PC-3 (cell line): ENCODE results near the gene NSDHL. TPM values are rescaled to one million over a fixed set of nuclear protein-coding genes. Genes with fewer than 3 reads are reported as not detected.

Experiments used
- ATAC-seq: fragments of 200-7000 bp; cut with Tn5 transposase; 2 replicates; pipeline ENCODE4 v1.9.1; 2020; ENCODE audit warnings: mild to moderate bottlenecking, moderate library complexity
- BruUV-seq: library from RNA; stranded (reverse); fragments of 400-500 nt; replicated peaks from 2 replicates; lab custom pipeline; 2021; lab: Mats Ljungman, UMichigan
- CTCF ChIA-PET: fragments of 300-600 bp; sonication (Branson Sonifier 250); formaldehyde crosslinking; loops from one replicate; lab custom pipeline; 2022; ENCODE audit warnings: antibody characterized with exemption; lab: Charles Lee
- POLR2A ChIA-PET: fragments of 300-600 bp; sonication (Branson Sonifier 250); formaldehyde crosslinking; loops from one replicate; lab custom pipeline; 2022; ENCODE audit warnings: antibody characterized with exemption; ENCODE audit not compliant: unreplicated experiment; lab: Charles Lee
- DNase-seq: peaks from one replicate; pipeline ENCODE4 v3.0.0-alpha.2; 2015
- H2AFZ ChIP-seq: fragments of 300-600 bp; sonication (generic); 2 replicates; pipeline ENCODE4 v1.6.0; 2016; ENCODE audit warnings: antibody characterized with exemption, low read length
- H3F3A ChIP-seq: fragments of 300-600 bp; sonication (generic); one replicate; pipeline ENCODE4 v1.6.0; 2017; ENCODE audit warnings: antibody characterized with exemption, low read length, control low read depth, mild to moderate bottlenecking; ENCODE audit not compliant: unreplicated experiment
- H3K27ac ChIP-seq: fragments of 300-600 bp; sonication (generic); 2 replicates; pipeline ENCODE4 v1.5.1; 2016; ENCODE audit warnings: mild to moderate bottlenecking, low read length
- H3K27me3 ChIP-seq: fragments of 300-600 bp; sonication (generic); 2 replicates; pipeline ENCODE4 v1.6.1; 2016; ENCODE audit warnings: low read length, mixed read lengths
- H3K36me3 ChIP-seq: fragments of 300-600 bp; sonication (generic); 2 replicates; pipeline ENCODE4 v1.6.1; 2016; ENCODE audit warnings: low read depth, mixed run types, low read length, mixed read lengths
- H3K4me1 ChIP-seq: fragments of 300-600 bp; sonication (generic); 2 replicates; pipeline ENCODE4 v1.5.1; 2016; ENCODE audit warnings: low read length; ENCODE audit not compliant: insufficient read depth
- H3K4me2 ChIP-seq: fragments of 300-600 bp; sonication (generic); 2 replicates; pipeline ENCODE4 v1.6.0; 2016; ENCODE audit warnings: low read length
- H3K4me3 ChIP-seq: fragments of 300-600 bp; sonication (generic); 2 replicates; pipeline ENCODE4 v1.5.1; 2016; ENCODE audit warnings: mild to moderate bottlenecking, low read length, mixed read lengths
- H3K79me2 ChIP-seq: fragments of 300-600 bp; sonication (generic); 2 replicates; pipeline ENCODE4 v1.6.1; 2017; ENCODE audit warnings: low read length, mixed read lengths
- H3K9ac ChIP-seq: fragments of 300-600 bp; sonication (generic); 2 replicates; pipeline ENCODE4 v1.6.0; 2016; ENCODE audit warnings: mild to moderate bottlenecking, low read length
- H3K9me2 ChIP-seq: fragments of 300-600 bp; sonication (generic); replicated peaks from 2 replicates; pipeline ENCODE4 v1.6.1; 2016; ENCODE audit warnings: mixed run types, low read length, mixed read lengths
- H3K9me3 ChIP-seq: fragments of 300-600 bp; sonication (generic); 2 replicates; pipeline ENCODE4 v1.6.1; 2016; ENCODE audit warnings: low read length, mixed read lengths
- H4K20me1 ChIP-seq: fragments of 300-600 bp; sonication (generic); 2 replicates; pipeline ENCODE4 v1.6.1; 2016; ENCODE audit warnings: low read length, mixed read lengths
- EZH2 ChIP-seq: fragments of 300-600 bp; sonication (generic); IDR thresholded peaks from one replicate; pipeline ENCODE4 v1.6.1; 2017; ENCODE audit warnings: antibody characterized with exemption, mild to moderate bottlenecking, low read length; ENCODE audit not compliant: unreplicated experiment
- EZH2phosphoT487 ChIP-seq: fragments of 300-600 bp; sonication (generic); IDR thresholded peaks from 2 replicates; pipeline ENCODE4 v1.6.1; 2018; ENCODE audit warnings: mild to moderate bottlenecking, antibody characterized with exemption, low read length, borderline replicate concordance
- intact Hi-C: fragments of 100-400 bp; cut with micrococcal nuclease; formaldehyde crosslinking; loops from 2 replicates; pipeline ENCODE4 v1.9.0; 2023
- total RNA-seq: library from RNA; depleted of rRNA; stranded (reverse); fragments of >200 nt; gene quantifications from 2 replicates; pipeline ENCODE4 v1.2.3, GENCODE V29; 2014
- TF ChIP-seq, protein P1 (sequence below): fragments of 300-600 bp; sonication (generic); conservative IDR thresholded peaks from 2 replicates; pipeline ENCODE4 v1.5.1; 2017; ENCODE audit warnings: antibody characterized with exemption, low read depth, mild to moderate bottlenecking, low read length

NSDHL gene
- total RNA-seq, 1 experiment from 2014 or later = 33.7 TPM

DNA sequence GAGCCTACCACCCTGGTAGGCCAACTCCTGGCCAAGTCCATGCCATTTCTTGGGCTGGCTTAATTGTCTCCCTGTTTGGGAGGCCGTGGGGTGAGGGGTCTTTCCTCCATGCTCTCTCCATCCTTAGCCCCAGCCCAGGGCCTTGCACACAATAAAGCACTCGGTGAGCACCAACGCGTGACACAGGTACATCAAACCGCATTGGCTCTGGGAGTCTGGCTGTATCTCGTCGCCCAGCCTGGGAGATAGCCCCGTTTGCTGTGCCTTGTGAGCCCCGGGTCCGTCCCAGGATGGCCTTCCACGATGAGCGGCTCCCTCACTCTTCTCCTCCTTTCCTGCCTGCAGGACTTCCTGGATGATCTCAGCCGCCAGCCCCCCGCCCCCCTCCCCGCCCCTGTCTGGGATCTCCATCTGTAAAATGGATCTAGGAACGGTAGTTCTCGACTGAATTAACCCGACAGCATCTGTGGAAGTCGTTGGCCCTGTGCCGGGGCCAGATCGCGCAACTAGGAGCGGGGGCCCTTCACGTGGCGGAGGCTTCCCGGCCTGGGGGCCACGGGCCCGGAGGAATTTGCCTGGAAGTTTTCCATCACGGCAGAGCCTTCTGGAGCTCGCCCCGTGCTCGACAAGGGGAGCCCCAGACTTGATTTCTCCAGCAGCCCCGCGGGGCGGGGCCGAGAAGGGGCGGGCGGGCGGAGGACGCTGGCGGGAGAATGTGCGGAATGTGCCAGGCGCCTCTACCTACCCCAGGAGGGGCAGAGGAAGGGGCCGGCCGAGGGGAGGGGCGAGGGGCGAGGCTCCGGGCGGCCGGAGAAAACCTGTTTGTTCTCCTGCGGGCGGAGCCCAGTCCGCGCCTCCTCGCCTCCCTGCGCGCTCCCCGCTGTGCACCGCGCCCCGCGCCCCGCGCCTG, 66.6 kb downstream of the NSDHL start, which contains the start of gene ZNF185:
ZNF185 (plus strand) TSS at position 846 of the 910 bp plus-strand sequence. CDS start 16,423 bp downstream, outside the sequence.
- intact Hi-C loops = loop anchor here (2.0 kb wide), 1 partner anchor 67 kb away; the partner anchor contains the start of genes CETN2 and NSDHL

DNA sequence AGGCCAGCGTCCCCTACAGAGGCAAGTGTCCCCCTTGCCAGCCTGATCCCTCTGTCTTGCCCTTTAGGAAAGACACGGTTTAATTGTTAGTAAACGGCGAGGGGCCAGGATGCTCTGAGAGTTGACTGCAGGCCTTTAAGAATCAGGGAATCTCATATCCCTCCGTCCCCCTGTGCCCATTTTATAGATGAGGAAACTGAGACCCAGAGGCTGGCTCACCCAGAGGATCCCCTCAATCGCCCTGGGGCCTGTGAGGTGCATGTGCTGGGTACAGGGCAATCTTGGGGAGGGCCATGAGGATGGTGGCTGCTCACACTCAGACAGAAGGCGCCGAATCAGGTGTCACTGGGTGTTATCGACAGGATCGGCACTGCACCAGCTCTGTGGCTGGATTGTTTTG, 67.6 kb downstream of the NSDHL start:
- peak overlapping the region; percentile 36 for H3K27ac ChIP-seq
- DNase-seq = no peak
- H3K27me3 ChIP-seq = no peaks in the 10 kb centered on the region
- ChIA-PET POLR2A (no interaction called here), CTCF (no interaction called here)
- H3K9me2 ChIP-seq = no peaks in the 10 kb centered on the region
- no peak for ATAC-seq
- peak overlapping the region; percentile 91 for H3K9ac ChIP-seq
- peaks cover 6% of the 10 kb centered on the region for H3F3A ChIP-seq
- peak overlapping the region; percentile 94 for H3K4me2 ChIP-seq
- TF ChIP-seq, protein P1, sequence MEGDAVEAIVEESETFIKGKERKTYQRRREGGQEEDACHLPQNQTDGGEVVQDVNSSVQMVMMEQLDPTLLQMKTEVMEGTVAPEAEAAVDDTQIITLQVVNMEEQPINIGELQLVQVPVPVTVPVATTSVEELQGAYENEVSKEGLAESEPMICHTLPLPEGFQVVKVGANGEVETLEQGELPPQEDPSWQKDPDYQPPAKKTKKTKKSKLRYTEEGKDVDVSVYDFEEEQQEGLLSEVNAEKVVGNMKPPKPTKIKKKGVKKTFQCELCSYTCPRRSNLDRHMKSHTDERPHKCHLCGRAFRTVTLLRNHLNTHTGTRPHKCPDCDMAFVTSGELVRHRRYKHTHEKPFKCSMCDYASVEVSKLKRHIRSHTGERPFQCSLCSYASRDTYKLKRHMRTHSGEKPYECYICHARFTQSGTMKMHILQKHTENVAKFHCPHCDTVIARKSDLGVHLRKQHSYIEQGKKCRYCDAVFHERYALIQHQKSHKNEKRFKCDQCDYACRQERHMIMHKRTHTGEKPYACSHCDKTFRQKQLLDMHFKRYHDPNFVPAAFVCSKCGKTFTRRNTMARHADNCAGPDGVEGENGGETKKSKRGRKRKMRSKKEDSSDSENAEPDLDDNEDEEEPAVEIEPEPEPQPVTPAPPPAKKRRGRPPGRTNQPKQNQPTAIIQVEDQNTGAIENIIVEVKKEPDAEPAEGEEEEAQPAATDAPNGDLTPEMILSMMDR = no peak
- TF ChIP-seq EZH2 (no peak), EZH2phosphoT487 (no peak)
- H3K9me3 ChIP-seq = no peaks in the 10 kb centered on the region
- H2AFZ ChIP-seq = no peak overlapping the region
- intact Hi-C loops = no loop called here
- peaks cover 16% of the 10 kb centered on the region for H4K20me1 ChIP-seq
- H3K36me3 ChIP-seq = no peaks in the 10 kb centered on the region
- H3K4me3 ChIP-seq = peak overlapping the region; percentile 82
- BruUV-seq = TSS peak; percentile 58
- peaks cover 81% of the 10 kb centered on the region for H3K4me1 ChIP-seq
- peaks cover 55% of the 10 kb centered on the region for H3K79me2 ChIP-seq

More for the DNA sequence above, 66.6 kb downstream of the NSDHL start, which contains the start of gene ZNF185:
- Histone ChIP-seq H3K27ac (peak within 1 kb of the TSS; percentile 100), H3K36me3 (no peaks in the 10 kb centered on the region), H3K9ac (peak within 1 kb of the TSS; percentile 91), H3K9me2 (no peaks in the 10 kb centered on the region), H3K9me3 (no peaks in the 10 kb centered on the region), H3K79me2 (peaks cover 48% of the 10 kb centered on the region), H2AFZ (peak within 1 kb of the TSS; percentile 73), H3F3A (peaks cover 6% of the 10 kb centered on the region), H3K4me2 (peak within 1 kb of the TSS; percentile 94), H3K27me3 (no peaks in the 10 kb centered on the region), H3K4me1 (peaks cover 83% of the 10 kb centered on the region), H4K20me1 (peaks cover 16% of the 10 kb centered on the region), H3K4me3 (peak within 1 kb of the TSS; percentile 82)
- CTCF ChIA-PET = no interaction called here
- POLR2A ChIA-PET = no interaction called here
- DNase-seq (peak; percentile 76), ATAC-seq (peak; percentile 42)
- TF ChIP-seq EZH2phosphoT487 (no peak), EZH2 (no peak)
- TF ChIP-seq, protein P1 = no peak
- TSS peak; percentile 66 for BruUV-seq
